HS-27A (cell line): Measurements from ENCODE around the gene ETS1.

Experiments used
- DNase-seq: peaks from one replicate; pipeline ENCODE4 v3.0.0-alpha.2; 2012; ENCODE audit warnings: low read depth, missing footprints

ETS1 gene, protein sequence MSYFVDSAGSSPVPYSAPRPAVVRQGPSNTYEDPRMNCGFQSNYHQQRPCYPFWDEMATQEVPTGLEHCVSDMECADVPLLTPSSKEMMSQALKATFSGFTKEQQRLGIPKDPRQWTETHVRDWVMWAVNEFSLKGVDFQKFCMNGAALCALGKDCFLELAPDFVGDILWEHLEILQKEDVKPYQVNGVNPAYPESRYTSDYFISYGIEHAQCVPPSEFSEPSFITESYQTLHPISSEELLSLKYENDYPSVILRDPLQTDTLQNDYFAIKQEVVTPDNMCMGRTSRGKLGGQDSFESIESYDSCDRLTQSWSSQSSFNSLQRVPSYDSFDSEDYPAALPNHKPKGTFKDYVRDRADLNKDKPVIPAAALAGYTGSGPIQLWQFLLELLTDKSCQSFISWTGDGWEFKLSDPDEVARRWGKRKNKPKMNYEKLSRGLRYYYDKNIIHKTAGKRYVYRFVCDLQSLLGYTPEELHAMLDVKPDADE

DNA sequence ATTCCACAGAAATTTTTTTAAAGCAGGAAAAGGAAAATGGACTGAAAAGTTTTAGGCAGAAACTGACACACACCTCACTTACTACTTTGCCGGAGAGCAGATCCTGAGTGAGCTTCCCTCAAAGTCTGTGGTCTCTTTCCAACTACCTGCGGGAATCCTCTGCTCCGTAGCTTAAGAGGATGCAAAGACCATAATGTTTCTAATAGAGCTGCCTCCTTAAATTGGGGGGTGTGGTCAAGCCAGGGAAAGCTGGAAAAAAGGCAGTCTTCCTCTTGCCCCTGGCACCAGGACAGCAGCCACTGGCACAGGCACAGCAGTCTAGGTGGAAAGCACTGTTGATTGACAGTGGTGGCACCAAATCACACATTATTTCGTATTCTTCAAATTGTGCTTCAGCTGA, at the start of gene ETS1:
ETS1 (minus strand) TSS at position 144 of the 400 bp plus-strand sequence. CDS start 14,428 bp downstream, outside the sequence.
- DNase-seq, result no peak

DNA sequence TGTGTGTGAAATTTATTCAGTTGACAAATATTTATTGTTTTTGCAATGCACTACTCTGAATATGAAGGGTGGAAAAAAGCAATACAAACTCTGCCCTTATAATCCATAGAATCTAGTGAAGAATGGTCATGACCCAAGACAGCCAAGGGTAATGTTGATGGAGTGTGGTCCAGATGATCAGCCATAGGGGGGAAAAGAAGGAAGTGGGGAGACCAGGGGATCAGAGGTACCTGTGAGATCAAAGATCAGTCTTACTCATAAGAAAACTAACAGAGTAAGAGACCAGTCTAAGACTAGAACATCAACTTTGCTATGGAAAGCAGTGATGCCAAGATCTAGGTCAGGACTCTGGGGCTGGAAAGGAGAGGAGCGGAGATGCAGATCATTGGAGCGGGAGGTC, 47.0 kb upstream of the ETS1 start:
- no peak for DNase-seq

DNA sequence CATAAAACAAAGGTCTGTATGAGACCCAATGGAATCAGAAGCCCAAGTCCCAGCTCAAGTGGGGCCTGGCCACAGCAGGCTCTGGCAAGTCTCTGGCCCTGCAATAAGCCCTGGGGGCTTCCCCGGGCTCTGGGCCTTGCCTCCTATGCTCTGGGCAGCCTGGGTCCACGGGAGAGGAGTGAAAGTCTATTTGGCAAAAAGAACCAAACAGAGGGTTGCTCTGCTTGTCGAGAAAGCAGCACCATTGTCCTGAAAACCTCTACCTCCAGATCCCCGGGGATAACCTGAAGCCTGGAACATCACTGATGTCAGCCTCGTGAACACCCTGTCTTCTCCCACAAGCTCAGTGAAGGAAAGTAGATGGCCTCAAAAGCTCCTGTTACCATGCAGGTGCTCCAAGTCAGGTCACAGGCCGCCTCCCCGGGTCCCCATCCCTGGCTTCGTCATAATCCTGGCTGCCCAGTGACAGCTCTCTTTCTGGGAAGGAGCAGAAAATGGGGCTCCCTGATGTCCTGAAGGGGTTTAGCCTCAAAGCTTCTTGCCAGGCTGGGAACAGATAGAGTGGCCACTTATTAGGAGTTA, 46.1 kb upstream of the ETS1 start:
- no peak for DNase-seq

DNA sequence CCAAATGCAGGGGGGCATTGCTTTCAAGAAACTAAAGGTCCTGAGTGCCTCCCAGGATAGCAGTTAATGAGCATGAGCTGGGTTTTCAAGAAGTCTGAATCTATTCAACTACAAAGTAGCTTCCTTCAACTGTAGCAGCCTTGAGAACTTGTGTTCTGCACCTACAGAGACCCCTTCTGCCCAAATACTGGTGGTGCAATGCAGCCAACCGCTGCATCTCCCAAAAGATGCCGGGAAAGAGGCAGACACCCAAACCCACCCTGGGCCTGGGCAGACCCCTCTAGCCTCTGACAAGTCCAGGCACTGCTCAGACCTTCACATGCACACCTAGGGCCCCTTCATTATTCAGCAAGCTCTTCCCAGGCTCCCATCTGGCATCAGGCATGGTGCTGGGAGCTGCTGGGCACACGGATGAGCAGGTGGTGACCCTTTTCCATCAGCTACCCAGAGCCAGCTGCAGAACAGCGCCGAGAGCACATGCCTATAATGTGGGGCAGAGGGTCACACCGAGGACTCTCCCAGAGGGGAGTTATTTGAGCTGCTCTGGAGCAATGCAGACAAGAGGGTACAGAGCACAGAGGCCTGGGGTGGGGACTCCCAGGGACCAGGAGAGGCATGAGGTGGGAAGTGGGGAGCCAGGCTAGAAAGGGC, 44.9 kb upstream of the ETS1 start:
- no peak for DNase-seq

DNA sequence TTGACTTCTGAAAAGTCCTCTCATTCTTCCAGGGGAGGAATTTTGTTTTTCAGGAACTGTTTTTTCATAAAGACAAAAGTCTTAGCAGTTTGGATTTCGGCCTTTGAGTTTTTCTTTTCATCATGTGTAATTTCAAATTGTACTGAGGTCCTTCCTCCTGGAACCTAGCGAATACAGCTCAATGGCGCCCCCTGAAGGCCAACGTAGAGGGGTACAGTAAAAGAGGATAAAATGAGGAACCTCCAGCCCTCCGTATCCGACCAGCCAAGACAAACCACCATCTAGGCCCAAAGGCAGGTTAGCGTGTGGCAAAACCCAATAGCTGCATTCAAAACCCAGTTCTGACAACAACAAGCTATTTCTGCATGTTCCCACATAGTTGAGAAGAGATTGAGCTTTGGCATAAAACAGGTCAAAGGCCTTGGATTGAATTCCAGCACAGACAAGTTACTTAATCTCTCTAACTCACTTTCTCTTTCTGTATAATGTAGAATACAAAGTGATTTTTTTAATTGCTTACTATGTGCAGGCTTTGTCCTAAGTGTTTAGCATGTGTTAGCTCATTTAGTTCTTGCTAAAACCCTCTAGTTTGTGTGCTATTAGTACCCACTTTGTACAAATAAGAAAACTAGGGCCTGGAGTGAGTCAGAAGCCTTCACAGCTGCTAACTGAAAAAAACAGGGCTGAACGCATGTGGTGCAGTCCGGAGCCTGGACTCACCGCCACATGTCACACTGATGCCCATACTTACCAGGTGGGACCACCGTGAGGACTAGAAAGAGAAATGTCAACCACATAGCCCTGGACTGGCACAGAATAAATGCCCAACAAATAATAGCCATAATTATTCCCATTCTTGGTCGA, 43.2 kb upstream of the ETS1 start:
- DNase-seq, result peak; percentile 23

DNA sequence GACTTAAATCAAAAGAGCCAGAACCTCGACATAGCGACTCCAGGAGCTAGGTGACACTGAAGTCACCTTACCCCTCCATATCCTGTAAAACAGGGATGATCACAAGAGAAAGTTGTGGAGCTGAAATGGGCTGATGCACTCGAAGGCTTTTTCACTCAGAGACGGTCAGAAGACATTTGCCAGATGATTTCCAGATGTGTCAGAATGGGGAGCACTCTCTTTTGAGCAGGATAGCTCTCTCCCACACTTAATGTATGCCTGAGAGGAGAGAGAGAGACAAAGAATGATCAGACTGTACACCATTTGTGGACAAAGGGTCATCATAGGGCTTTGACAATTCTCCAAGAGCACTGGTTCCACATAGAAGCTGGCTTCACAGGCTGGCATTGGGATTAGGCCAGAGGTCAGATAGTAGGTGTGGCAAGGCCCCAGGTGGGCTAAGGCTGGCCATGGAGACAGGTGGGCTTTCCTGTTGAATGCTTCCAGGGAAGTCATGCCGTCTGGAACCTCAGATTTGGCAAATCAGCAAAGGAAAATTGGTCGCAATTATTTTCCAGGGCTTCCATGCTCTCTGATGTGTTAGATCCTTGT, 42.3 kb upstream of the ETS1 start:
- no peak for DNase-seq

DNA sequence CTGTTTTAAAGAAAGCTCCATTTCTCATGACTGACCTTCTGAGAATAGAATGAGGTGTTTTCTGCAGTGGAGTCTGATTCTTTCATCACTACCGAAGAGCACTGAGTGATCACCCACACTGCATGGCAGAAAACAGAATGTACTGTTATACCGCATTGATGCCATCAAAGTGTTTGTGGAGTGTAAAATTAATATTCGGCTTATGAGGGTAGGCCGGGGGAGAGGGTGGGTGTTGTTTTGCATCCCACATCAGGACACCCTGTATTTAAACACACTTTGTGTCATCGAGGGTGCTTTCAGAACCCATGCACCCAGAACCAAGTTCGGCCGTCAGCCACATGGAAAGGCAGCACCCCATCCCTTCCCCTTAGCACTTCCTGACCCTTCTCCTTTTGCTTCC, 41.3 kb upstream of the ETS1 start:
- no peak for DNase-seq

DNA sequence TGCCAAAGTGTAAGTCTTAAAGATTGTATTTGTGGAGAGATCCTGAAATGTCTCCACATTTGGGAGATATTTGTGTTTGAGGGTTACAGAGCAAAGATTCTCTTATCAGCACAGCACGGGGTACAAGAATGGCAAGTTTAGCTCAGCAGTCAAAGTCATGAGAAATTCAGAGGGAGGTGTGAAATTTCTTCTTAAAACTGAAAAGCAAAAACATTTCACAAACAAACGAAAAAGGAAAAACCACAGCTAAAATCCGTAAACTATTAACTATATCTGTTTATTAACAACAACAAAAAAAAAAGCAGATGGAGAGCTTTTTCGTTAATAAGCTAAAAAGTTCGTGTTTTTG, 40.9 kb upstream of the ETS1 start:
- no peak for DNase-seq

DNA sequence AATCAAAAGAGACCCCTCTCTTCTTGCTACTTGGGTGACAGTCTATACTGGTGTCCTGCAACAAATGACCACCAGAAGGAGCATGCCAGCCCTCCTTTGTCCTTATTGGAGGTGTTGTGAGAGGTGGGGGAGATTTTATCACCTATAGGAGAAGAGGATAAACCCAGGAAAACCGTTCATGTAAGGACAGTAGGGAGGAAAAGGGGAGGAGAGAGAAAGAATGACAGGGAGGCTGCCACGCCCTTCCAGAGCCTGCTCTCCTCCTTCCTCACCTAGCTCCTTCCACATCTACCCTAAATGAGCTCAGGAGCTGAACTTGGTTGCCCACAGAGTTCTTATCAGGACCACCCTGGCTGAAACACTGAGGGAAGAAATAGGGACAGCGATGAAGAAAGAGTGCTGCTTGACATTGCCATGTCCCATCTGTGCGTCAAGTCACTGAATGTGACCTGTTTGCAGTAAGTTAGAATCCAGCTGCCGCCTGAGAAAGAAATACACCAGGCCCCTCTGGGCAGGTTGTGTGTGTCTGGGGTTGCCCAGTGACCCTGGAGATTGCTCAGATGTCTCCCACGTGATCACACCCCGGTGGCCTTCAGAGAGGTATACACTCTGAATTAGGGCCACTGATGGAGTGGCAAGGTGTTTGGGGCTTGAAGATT, 40.4 kb upstream of the ETS1 start:
- no peak for DNase-seq

DNA sequence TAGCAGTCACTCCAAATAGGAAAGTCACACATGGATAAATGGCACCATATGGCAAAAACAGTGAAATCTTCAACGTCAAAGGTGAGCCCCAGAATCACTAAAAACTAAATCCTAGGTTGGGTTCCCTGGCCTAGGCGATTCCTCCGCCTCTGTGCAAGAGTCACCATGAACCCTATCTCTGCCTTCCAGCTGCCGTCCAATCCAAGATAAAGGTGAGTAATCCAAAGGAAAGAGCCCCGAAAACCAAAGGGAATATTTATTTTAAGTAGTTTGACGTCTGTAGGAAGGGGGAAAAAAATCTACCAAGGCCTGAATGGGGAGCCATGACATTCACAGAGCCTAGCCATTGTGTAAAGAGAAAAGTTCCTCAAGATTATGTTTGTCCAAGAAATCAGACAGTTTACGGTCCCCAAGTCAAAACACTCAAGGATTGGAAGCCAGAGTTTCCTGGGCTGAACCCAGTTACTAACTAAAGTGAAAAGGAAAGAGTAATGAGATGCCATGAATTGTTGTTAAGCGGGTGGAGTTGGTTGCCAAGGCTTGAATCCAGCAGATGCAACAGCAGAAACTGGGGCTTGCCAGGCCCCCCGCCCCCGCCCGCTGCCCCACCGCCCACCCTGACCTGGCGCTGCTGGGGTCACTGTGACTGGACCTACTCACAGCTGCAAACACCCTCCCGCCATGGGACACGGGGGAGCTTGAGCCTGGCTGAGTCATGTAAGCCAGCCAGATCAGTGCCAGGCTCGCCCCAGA, 39.7 kb upstream of the ETS1 start:
- DNase-seq, result no peak

DNA sequence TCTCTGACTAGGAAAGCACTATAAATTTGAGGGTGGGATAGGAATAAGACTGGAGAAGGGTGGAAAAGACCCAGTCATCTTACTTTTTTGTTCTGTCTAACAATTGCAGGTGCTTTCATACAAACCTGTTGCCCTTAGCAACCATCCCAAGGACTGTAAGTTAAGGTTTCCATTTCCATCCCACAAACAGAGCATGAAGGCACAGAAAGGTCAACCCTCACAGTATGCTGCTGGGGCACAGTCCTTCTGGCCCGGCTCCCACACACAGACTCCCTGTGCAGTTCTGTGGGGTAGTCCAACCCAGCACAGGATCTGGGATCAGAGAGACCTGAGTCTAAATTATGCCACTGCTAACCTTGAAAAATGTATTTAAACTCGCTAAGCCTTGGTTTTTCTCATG, 38.4 kb upstream of the ETS1 start:
- no peak for DNase-seq

DNA sequence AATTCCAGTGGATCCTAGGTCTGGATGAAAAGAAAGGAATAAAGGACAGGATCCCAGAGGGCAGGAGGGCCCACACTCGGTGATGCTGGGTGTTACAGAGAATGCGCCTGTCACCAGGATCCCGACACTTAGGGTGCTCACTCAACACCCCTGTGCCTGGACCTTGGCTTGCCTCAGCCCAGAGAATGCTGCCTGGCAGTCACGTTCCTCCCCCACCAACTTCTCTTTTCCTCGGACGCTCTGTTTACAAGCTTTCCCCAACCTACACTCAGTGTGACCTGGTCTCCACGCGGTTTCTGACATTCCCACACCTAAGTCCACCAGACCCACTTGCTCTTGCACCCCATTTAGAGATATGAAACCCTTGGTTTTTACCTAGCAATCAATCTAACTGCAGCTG, 38.0 kb upstream of the ETS1 start:
- DNase-seq, result no peak

DNA sequence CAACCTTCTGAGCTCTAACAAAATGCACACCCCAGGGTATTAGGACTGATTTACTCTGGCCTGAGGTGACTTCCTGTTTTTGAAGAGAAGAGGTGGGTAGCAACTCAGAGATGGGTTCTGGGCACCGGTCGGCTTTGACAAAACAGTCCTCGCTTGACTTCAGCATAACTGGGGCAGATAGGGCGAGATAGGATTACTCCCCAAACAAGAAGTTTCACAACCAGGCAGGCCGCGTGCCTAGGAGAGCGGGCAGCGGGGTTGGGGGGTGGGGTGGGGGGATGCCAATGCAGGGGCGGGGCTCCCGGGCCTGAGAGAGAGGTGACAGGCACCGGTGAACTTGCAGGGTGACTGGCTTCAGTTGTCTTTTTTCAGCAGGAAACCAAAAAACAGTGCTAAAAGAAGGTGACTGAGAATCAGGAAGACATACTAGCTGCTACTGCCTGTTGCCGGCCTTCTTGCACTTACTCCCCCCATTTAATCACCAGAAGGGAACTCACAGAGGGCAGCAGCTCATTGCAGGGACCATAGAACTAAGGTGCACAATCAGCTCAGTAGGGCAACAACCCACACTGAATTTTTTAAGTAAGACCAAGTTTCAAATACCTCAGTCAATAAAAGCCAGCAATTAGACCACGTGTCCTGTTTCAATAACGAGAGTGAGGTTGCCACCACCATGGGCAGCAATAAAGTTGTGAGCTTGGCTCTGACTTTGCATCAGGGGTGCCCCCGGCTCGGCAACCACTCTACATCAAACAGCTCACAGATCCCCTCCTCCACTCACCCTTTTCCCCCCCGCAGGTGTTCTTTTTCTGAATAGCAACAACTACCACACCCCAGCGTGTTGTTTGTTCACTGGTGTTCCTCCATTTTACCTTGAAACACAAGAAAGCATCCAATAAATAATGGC, 37.2 kb upstream of the ETS1 start:
- DNase-seq, result no peak

DNA sequence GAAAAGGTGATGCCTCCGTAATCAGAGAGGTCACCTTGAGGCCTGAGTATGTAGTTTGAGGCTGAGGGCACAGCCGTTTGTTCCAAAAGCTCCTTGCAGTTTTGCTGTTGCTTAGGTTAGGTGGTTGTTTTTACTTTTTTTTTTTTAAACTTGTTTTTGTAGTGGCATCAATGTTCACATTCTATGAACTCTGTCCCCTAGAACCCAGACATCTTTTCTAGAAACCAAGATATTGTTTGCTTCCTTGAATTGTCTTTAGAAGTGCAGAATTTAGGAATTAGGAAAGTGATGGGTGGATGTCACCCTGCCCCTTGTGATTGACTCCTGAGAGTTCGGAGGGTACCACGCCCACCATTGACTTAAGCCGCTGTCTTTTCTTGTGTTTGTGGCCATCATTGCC, 35.7 kb upstream of the ETS1 start:
- DNase-seq, result no peak

DNA sequence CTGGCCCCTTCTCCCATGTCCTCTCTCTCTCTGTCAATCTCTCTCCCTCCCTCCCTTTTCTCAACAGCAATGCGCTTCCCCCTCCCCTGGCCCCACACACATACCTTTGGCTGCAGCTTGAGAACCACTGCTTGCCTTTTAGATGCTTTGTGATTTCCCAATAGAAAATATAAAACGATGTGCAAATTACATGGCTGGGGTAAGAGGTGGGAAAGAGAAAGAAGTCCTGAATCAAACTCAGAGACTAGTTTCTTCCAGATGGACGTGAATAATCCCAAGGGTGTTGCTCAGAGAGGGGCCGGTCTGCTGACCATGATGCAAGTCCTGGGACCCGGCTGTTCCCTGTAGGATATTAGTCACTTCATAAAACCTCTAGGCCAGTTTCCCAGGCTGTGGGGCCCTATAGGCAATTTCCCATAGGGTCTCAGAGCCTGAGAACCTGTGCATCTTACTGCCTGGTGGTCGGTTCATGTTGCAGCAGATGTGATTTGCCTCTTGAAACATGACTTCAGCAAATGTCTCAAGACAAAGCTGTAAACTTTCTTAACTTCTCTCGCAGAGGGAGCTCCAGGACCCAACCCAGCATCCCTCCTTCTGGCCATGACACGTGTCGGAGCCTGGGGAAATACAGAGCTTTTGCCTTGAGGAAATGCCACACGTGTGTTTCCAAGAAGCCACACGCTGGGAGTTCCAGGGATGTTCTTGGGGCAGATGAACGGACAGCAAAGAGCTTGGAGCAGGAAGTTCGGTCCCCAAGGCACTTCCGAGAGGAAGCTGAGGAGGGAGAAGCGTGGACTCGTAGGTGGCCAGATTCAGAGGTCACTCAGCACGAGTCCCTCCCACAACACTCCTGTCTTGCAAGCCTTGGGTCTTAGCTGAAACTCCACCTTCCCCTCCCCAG, 34.5 kb upstream of the ETS1 start:
- DNase-seq, result no peak

DNA sequence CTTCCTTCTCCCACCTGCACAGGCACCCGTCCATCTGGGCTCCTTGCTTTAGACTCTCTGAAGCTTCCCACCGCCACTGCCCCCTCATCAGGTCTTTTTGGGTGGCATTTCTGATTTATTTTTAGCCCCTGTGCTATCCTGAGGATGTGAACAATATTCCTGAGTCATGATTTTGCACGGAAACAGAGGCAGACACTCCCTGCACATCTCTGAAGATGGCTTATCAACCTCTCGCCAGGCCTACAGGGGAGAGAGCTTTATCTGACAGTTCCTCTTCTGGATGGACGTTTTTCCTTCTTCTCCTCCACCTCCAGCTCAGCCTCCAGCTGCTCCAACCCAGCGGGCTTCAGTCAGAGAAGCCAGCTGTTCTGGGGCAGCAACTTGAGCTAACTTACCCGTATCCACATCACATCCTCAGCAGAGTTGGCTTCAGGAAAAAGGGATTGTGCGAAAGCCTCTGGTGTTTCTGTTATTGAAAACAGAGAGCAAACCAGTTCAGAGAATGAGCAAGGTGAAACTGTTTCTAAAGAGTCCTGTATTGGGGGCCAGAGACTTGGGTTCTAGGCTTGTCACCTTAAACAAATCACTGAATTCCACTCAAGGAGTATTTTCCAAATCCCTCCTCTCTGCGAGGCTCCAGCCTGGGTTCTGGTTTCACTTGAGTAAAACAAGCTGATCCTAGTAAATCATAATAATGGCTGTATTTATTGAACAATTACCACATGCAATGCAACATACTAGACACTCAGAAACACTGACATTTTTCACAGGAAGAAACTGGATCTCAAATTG, 33.1 kb upstream of the ETS1 start:
- DNase-seq, result no peak

DNA sequence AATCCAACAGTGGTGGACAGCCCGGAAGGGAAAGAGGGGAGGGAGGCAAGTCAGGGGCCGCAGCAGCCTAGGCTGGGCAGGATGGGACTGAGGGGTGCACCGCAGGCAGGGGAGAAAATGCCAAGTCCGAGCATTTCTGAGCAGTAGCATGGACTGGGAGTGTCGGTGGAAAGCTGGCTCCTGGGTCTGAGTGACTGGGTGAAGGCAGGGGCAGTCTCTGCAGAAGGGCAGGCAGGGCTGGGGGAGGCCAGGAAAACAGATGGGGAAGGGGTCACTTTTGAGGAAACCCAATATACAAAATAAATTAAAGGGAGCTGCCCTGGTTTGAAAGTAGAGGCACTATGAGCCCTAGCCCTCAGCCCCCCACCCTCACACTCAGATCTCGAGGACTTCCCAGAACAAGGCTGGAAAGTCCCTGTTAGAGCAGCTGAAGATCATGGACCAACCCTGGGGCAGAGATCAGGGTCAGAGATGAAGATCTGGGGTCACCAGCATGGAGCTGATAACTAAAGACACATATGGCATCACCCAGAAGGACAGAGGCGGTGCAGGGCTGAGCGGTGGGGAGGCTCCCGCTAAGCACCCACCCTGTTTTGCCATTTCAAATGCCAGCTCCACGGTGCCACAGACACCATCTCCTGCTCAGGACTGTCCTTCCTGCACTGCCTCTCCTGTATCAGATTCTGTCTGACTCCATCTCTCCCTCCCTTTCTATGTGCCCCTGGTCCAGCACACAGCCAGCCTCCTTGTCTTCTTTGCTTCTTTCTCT, 32.4 kb upstream of the ETS1 start:
- no peak for DNase-seq
